ENCODE measurements around the gene GFRA4. TPM values are rescaled to one million over a fixed set of nuclear protein-coding genes. Genes with fewer than 3 reads are reported as not detected.

GFRA4 gene
- total RNA-seq, 1 experiment from 2014 or later, result not detected

GRCh38 chr20:3670511-3670910 lies 7.3 kb upstream of the GFRA4 start:
- Histone ChIP-seq H3T11ph (ENCODE audit: low read length) (no peak overlapping the region), H3K4me2 (ENCODE audit: insufficient read depth, insufficient read length, low read length) (no peak overlapping the region), H2AFZ (ENCODE audit: low read length) (no peak overlapping the region), H2BK20ac (ENCODE audit: low read depth, low read length, poor library complexity, severe bottlenecking) (no peak overlapping the region), H2AK5ac (ENCODE audit: insufficient read length, low read length) (no peak overlapping the region), H3K79me2 (ENCODE audit: insufficient read depth, low read length) (no peaks in the 10 kb centered on the region), H4K91ac (ENCODE audit: insufficient read length, low read depth, low read length) (no peak overlapping the region), H3K14ac (ENCODE audit: insufficient read depth, low read length) (no peak overlapping the region; the same call in 1 of the 2 replicates), H2BK5ac (ENCODE audit: insufficient read length, low read length) (no peak overlapping the region), H4K8ac (replicated peaks; ENCODE audit: insufficient read length, low read depth, low read length) (no peak overlapping the region), H3K23me2 (ENCODE audit: insufficient read length, low read depth, low read length, poor library complexity, severe bottlenecking) (no peaks in the 10 kb centered on the region), H3K9me3 (ENCODE audit: control insufficient read depth, low read depth, low read length) (no peaks in the 10 kb centered on the region), H3K79me1 (ENCODE audit: insufficient read depth, low read depth, low read length, poor library complexity, severe bottlenecking) (no peaks in the 10 kb centered on the region), H3K4ac (ENCODE audit: low read depth, low read length) (no peak overlapping the region), H2BK120ac (ENCODE audit: low read depth, low read length, poor library complexity, severe bottlenecking) (no peak overlapping the region), H2BK12ac (ENCODE audit: insufficient read length, low read depth, low read length) (no peak overlapping the region), H3K27me3 (ENCODE audit: insufficient read depth, low read length) (0 out of 2 replicates have a peak, but pooled peaks cover 2% of the 10 kb centered on the region), H4K5ac (ENCODE audit: insufficient read length, low read depth, low read length) (no peak overlapping the region), H3K27ac (ENCODE audit: insufficient read length, low read depth, low read length) (no peak overlapping the region), H3K56ac (ENCODE audit: insufficient read length, low read depth, low read length) (no peak overlapping the region), H3K18ac (ENCODE audit: insufficient read length, low read depth, low read length) (no peak overlapping the region), H3K4me1 (ENCODE audit: insufficient read depth, low read length) (no peaks in the 10 kb centered on the region), H3K9ac (ENCODE audit: extremely low read depth, insufficient read length, low read length) (no peak overlapping the region), H4K20me1 (ENCODE audit: control insufficient read depth, insufficient read depth, insufficient read length) (no peaks in the 10 kb centered on the region), H2BK15ac (ENCODE audit: low read depth, low read length) (no peak overlapping the region), H3K23ac (ENCODE audit: insufficient read length, low read depth, low read length) (no peak overlapping the region)
- H3K9me3 Mint-ChIP-seq, result peaks cover 0 to 4% of the 10 kb centered on the region in 2 experiments; a peak in 1 of 5 replicates
- H3K4me1 Mint-ChIP-seq, result peaks cover 16 to 26% of the 10 kb centered on the region in 2 experiments
- H3K4me3 Mint-ChIP-seq, result no peak overlapping the region
- H3K27me3 Mint-ChIP-seq (ENCODE audit: low read depth), result peaks cover 25% of the 10 kb centered on the region
- TF ChIP-seq CTCF (conservative IDR thresholded peaks at IDR 0.05), result peak; percentile 51
- H3K27ac Mint-ChIP-seq, result peak overlapping the region in 2 of 3 experiments; percentile 34 to 76; a peak in 3 of 7 replicates
- peak; percentile 60 for DNase-seq
- H3K36me3 Mint-ChIP-seq (ENCODE audit: insufficient read depth in 1 of 3, low read depth in 3 of 3), result 0 out of 7 replicates have a peak, but pooled peaks cover 0 to 3% (median 0%) of the 10 kb centered on the region in 3 experiments
- no CpG with 5 or more reads among the region's 6 CpGs for WGBS (ENCODE audit: extremely low coverage, insufficient read length, low lambda C conversion rate)
